HG03460 (cell line): ENCODE measurements around the gene UBE2F.

ENCODE experiments used
- ATAC-seq: cut with Tn5 transposase; IDR thresholded peaks from one replicate; pipeline ENCODE4 v1.9.1; 2021; ENCODE audit not compliant: unreplicated experiment

UBE2F gene

GRCh38 chr2:238069021-238069709, 102.4 kb downstream of the UBE2F start:
- no peak for ATAC-seq

- no peak for ATAC-seq
Observed at GRCh38 chr2:238069877-238070276, 103.1 kb downstream of the UBE2F start.

- no peak for ATAC-seq
Observed at GRCh38 chr2:238075397-238075796, 108.6 kb downstream of the UBE2F start.

GRCh38 chr2:238077292-238077691, 110.5 kb downstream of the UBE2F start:
- no peak for ATAC-seq

- no peak for ATAC-seq
Observed at GRCh38 chr2:238079874-238080327, 113.1 kb downstream of the UBE2F start.

- no peak for ATAC-seq
Observed at GRCh38 chr2:238080518-238080917, 113.7 kb downstream of the UBE2F start.

- ATAC-seq: no peak
Observed at GRCh38 chr2:238081150-238081549, 114.3 kb downstream of the UBE2F start.

- ATAC-seq: no peak
Observed at GRCh38 chr2:238081561-238081960, 114.7 kb downstream of the UBE2F start.

- ATAC-seq: no peak
Observed at GRCh38 chr2:238082151-238082550, 115.3 kb downstream of the UBE2F start.

- no peak for ATAC-seq
Observed at GRCh38 chr2:238082827-238083226, 116.0 kb downstream of the UBE2F start.

GRCh38 chr2:238083919-238084318, 117.1 kb downstream of the UBE2F start:
- no peak for ATAC-seq

- ATAC-seq: no peak
Observed at GRCh38 chr2:238084761-238085160, 117.9 kb downstream of the UBE2F start.

- ATAC-seq: no peak
Observed at GRCh38 chr2:238085899-238086298, 119.1 kb downstream of the UBE2F start.

GRCh38 chr2:238087211-238087610, 120.4 kb downstream of the UBE2F start:
- ATAC-seq: no peak

- ATAC-seq: no peak
Observed at GRCh38 chr2:238090887-238091286, 124.1 kb downstream of the UBE2F start.

GRCh38 chr2:238091436-238092060, 124.7 kb downstream of the UBE2F start:
- no peak for ATAC-seq
